Pancreas (tissue), 10 donors: ENCODE results near the gene PMCH. TPM values are rescaled to one million over a fixed set of nuclear protein-coding genes. Genes with fewer than 3 reads are reported as not detected.
"Not testable (repeated sequence)": the region's sequence is repeated elsewhere in the genome, so short reads cannot be mapped to it uniquely, and the experiment has no call there.

Experiments used
- ATAC-seq, 4 donors: fragments of 200-7000 bp; cut with Tn5 transposase; one replicate each; pipeline versions ENCODE4 v1.8.0 to v1.9.1; 2020; ENCODE audit warnings: mild to moderate bottlenecking in 4 of 4, moderate library complexity in 4 of 4
- DNase-seq, 6 donors: peaks; one replicate each; pipeline ENCODE4 v3.0.0-alpha.2; 2020
- FAIRE-seq: peaks from 2 replicates; lab custom pipeline; 2012; peaks lifted over from hg19 to GRCh38; lab: Jason Lieb, UNC
- H3K27ac ChIP-seq, 4 donors: fragments of 200-600 bp; sonication (generic); 1 replicate in 3 of 4; 2 replicates in 1 of 4; pipeline versions ENCODE4 v1.5.0 to v1.8.0; 2020
- H3K27me3 ChIP-seq, 4 donors: fragments of 200-600 bp; one replicate each; pipeline ENCODE4 v1.8.0; 2021
- H3K36me3 ChIP-seq, 3 donors: fragments of 200-600 bp; sonication (generic) in 1 of 3; one replicate each; pipeline versions ENCODE4 v1.5.0 to v1.8.0; 2020 to 2021
- H3K4me1 ChIP-seq, 3 donors: fragments of 200-600 bp; one replicate each; pipeline ENCODE4 v1.8.0; 2021
- H3K4me3 ChIP-seq, 4 donors: fragments of 200-600 bp; sonication (generic) in 2 of 4; one replicate each; pipeline versions ENCODE4 v1.5.0 to v1.8.0; 2020 to 2021
- H3K9me3 ChIP-seq, 4 donors: fragments of 200-600 bp; one replicate each; pipeline ENCODE4 v1.8.0; 2021
- WGBS, 2 donors: extraction: QIAGEN DNeasy Blood & Tissue Kit; methylation state at CpG; one replicate each; pipeline ENCODE4 v1.1.7; 2013; 5-methylcytosine and 5-hydroxymethylcytosine counted together
- intact Hi-C, 3 donors: fragments of 100-400 bp; cut with DNase I; formaldehyde crosslinking; loops; one replicate each; pipeline versions ENCODE4 v1.11.1 to v1.14.2; 2022
- polyA plus RNA-seq, 2 donors: library from polyadenylated mRNA; stranded (reverse); fragments of 200-250 nt; gene quantifications; one replicate each; pipeline ENCODE4 v1.2.3, GENCODE V29; 2013
- total RNA-seq, 6 donors: library from RNA; stranded (reverse); fragmentation: NEBNext Ultra II Directional in 4 of 6; extraction: Animal tissue kit (Norgen Biotek cat#: 25700) in 4 of 6; gene quantifications; one replicate each; pipeline versions ENCODE4 v1.2.1 to v1.2.4, GENCODE V29; 2021 to 2023
- TF ChIP-seq, protein P1 (sequence below), 4 donors: fragments of 200-600 bp; sonication (generic) in 3 of 4; IDR thresholded peaks; one replicate each; pipeline versions ENCODE4 v1.5.0 to v1.8.0; 2021; ENCODE audit warnings: antibody characterized with exemption in 4 of 4
- donor health status: healthy with polysubstance abuse.
- donor health status: DM: no; HTN: no; CAD: no; lungs with moderate emphysema.
- donor health status: DM: no; HTN: no; CAD: no.
- donor health status: control.
- donor health status: control.
- donor health status: Bipolar disorder and iron deficiency.
- donor health status: DM: yes; HTN: yes; CAD: no.
- donor health status: DM: no; HTN: no; CAD: no.
- donor health status: DM: no; HTN: no; CAD: no.
- donor health status: DM: yes; HTN: yes; CAD: no.

The PMCH gene, protein sequence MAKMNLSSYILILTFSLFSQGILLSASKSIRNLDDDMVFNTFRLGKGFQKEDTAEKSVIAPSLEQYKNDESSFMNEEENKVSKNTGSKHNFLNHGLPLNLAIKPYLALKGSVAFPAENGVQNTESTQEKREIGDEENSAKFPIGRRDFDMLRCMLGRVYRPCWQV
- total RNA-seq, result not detected
- polyA plus RNA-seq, result not detected

GRCh38 chr12:102197789-102198188, at the start of gene PMCH:
PMCH (minus strand) TSS chr12:102197833; CDS start chr12:102197770, 63 bp downstream.
- no peaks in the 10 kb centered on the region for H3K4me1 ChIP-seq
- 49 to 53% methylated on average over 1 of the region's 1 CpG for WGBS, 2 donors
- H3K9me3 ChIP-seq, result no peaks in the 10 kb centered on the region
- intact Hi-C loops, result no loop called here
- DNase-seq, result no peak
- no peak within 1 kb of the TSS for H3K4me3 ChIP-seq
- TF ChIP-seq, protein P1, sequence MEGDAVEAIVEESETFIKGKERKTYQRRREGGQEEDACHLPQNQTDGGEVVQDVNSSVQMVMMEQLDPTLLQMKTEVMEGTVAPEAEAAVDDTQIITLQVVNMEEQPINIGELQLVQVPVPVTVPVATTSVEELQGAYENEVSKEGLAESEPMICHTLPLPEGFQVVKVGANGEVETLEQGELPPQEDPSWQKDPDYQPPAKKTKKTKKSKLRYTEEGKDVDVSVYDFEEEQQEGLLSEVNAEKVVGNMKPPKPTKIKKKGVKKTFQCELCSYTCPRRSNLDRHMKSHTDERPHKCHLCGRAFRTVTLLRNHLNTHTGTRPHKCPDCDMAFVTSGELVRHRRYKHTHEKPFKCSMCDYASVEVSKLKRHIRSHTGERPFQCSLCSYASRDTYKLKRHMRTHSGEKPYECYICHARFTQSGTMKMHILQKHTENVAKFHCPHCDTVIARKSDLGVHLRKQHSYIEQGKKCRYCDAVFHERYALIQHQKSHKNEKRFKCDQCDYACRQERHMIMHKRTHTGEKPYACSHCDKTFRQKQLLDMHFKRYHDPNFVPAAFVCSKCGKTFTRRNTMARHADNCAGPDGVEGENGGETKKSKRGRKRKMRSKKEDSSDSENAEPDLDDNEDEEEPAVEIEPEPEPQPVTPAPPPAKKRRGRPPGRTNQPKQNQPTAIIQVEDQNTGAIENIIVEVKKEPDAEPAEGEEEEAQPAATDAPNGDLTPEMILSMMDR (IDR thresholded peaks at IDR 0.05), result no peak
- no peaks in the 10 kb centered on the region for H3K27me3 ChIP-seq
- H3K27ac ChIP-seq, result no peak within 1 kb of the TSS
- no peaks in the 10 kb centered on the region for H3K36me3 ChIP-seq
- no peak for FAIRE-seq
- ATAC-seq, result no peak

- H3K36me3 ChIP-seq, intact Hi-C loops, DNase-seq, FAIRE-seq, ATAC-seq, H3K9me3 ChIP-seq, H3K27ac ChIP-seq, H3K4me3 ChIP-seq, H3K4me1 ChIP-seq, H3K27me3 ChIP-seq: not testable (repeated sequence)
- 85 to 94% methylated on average over 2 of the region's 2 CpGs for WGBS, 2 donors
These were observed 43.2 kb upstream of the PMCH start for GRCh38 chr12:102240859-102241258.

DNA sequence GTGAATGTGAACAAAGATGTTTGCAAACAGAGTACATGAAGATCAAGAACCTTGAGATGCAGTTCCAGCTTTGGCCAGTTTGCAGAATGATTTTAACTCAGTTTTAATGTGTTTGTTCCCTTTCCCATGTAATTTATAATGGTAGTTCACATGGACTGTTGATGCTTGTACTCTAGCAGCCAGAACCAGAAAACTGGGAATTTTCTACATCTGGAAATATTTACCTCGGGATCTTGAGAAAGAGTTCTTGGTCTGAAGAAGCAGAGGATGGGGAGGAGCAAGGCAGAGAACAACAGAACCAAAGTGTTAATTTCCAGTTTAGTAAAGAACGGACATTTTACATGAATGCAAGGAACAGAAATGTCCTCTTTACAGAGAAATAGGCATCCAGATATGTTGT, 37.0 kb upstream of the PMCH start:
- no peak for DNase-seq
- H3K36me3 ChIP-seq, result no peaks in the 10 kb centered on the region
- no peaks in the 10 kb centered on the region for H3K27me3 ChIP-seq
- no peaks in the 10 kb centered on the region for H3K4me1 ChIP-seq
- no peaks in the 10 kb centered on the region for H3K9me3 ChIP-seq
- 46 to 66% methylated on average over 2 of the region's 2 CpGs for WGBS, 2 donors
- H3K4me3 ChIP-seq, result no peak overlapping the region
- no peak for ATAC-seq
- intact Hi-C loops, result no loop called here
- H3K27ac ChIP-seq, result no peak overlapping the region
- FAIRE-seq, result no peak
- TF ChIP-seq, protein P1 (IDR thresholded peaks at IDR 0.05), result no peak

DNA sequence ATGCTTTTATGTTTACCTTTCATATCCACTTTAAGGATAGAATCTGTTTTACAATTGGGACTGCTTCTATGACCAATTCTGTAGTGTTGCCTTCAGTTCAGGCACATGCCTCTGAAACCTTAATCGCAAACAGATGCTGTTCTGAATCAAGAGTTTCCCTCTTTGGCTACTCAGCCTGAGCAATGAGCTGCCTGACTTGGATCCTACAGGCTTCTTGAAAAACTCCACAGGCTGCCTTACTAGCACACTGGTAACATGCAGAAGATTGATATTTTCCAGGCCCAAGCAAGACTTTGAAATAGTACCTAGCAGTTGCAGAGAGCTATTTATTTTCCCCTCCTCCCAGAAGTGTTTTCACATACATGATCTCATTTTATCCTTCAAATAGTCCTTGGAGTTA, 34.8 kb upstream of the PMCH start:
- DNase-seq (no peak), FAIRE-seq (no peak), ATAC-seq (peak in 2 of 4 donors; percentile 22 to 30)
- no peaks in the 10 kb centered on the region for H3K4me1 ChIP-seq
- TF ChIP-seq, protein P1 (IDR thresholded peaks at IDR 0.05), result no peak
- H3K4me3 ChIP-seq, result no peak overlapping the region
- intact Hi-C loops, result no loop called here
- no peaks in the 10 kb centered on the region for H3K36me3 ChIP-seq
- no peaks in the 10 kb centered on the region for H3K27me3 ChIP-seq
- no peak overlapping the region for H3K27ac ChIP-seq
- H3K9me3 ChIP-seq, result no peaks in the 10 kb centered on the region
- WGBS, 2 donors, result 82 to 100% methylated on average over 1 of the region's 1 CpG

- no peak for DNase-seq
- no peaks in the 10 kb centered on the region for H3K9me3 ChIP-seq
- TF ChIP-seq, protein P1 (IDR thresholded peaks at IDR 0.05), result no peak
- no peak overlapping the region for H3K4me3 ChIP-seq
- H3K36me3 ChIP-seq, result no peaks in the 10 kb centered on the region
- intact Hi-C loops, result no loop called here
- H3K27me3 ChIP-seq, result no peaks in the 10 kb centered on the region
- ATAC-seq, result no peak
- FAIRE-seq, result no peak
- no peak overlapping the region for H3K27ac ChIP-seq
- no peaks in the 10 kb centered on the region for H3K4me1 ChIP-seq
These were observed 34.4 kb upstream of the PMCH start for GRCh38 chr12:102232036-102232435.
